Measurements from ENCODE around the gene GRIA3.

GRIA3 gene

DNA sequence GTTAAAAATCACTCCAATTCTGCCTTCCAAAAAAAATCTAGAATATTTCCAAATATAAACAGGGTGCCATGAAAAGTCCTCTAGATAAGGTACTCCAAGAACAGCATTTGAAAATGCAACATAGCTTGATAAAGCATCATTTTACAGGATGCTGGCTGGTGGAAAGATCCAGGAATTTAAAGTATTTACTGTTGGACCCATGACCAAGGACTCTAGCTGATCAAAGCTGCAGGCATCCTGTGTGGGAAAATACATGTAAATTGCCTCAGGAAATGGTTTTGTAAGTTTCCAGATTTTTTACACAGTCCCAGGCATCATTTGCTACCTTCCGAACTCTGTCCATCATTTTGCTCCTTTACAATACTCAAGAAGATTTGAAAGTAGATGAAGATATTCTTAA is 164.4 kb downstream of the GRIA3 start:
- ChIA-PET POLR2A (no interaction called here), CTCF (no interaction called here)
- H3K36me3 ChIP-seq (ENCODE audit: control insufficient read depth in 2 of 2, insufficient read depth in 1 of 2, low read length in 2 of 2), result no peaks in the 10 kb centered on the region
- no peak overlapping the region for H3K27ac ChIP-seq (ENCODE audit: extremely low read depth, low read depth, low read length)
- H3K9me3 ChIP-seq (ENCODE audit: control insufficient read depth, insufficient read depth, low read depth, low read length), result no peaks in the 10 kb centered on the region
- TF ChIP-seq, protein P1, sequence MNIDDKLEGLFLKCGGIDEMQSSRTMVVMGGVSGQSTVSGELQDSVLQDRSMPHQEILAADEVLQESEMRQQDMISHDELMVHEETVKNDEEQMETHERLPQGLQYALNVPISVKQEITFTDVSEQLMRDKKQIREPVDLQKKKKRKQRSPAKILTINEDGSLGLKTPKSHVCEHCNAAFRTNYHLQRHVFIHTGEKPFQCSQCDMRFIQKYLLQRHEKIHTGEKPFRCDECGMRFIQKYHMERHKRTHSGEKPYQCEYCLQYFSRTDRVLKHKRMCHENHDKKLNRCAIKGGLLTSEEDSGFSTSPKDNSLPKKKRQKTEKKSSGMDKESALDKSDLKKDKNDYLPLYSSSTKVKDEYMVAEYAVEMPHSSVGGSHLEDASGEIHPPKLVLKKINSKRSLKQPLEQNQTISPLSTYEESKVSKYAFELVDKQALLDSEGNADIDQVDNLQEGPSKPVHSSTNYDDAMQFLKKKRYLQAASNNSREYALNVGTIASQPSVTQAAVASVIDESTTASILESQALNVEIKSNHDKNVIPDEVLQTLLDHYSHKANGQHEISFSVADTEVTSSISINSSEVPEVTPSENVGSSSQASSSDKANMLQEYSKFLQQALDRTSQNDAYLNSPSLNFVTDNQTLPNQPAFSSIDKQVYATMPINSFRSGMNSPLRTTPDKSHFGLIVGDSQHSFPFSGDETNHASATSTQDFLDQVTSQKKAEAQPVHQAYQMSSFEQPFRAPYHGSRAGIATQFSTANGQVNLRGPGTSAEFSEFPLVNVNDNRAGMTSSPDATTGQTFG (tag by site-specific recombination; IDR thresholded peaks at IDR 0.05; ENCODE audit: borderline replicate concordance), result no peak
- TF ChIP-seq WT1 (tag by site-specific recombination; IDR thresholded peaks at IDR 0.05) (no peak), ZNF791 (tag by site-specific recombination; IDR thresholded peaks at IDR 0.05) (no peak), IKZF3 (tag by site-specific recombination; IDR thresholded peaks at IDR 0.05) (no peak), REPIN1 (tag by site-specific recombination; IDR thresholded peaks at IDR 0.05; ENCODE audit: low read depth) (no peak), HOXC10 (CRISPR knock-in tag; IDR thresholded peaks at IDR 0.05) (no peak), GFI1B (tag by site-specific recombination; IDR thresholded peaks at IDR 0.05) (no peak)
- no peaks in the 10 kb centered on the region for H3K4me1 ChIP-seq (ENCODE audit: control insufficient read depth, insufficient read depth, low read length)
- H3K4me3 ChIP-seq (ENCODE audit: low read depth, low read length), result no peak overlapping the region

DNA sequence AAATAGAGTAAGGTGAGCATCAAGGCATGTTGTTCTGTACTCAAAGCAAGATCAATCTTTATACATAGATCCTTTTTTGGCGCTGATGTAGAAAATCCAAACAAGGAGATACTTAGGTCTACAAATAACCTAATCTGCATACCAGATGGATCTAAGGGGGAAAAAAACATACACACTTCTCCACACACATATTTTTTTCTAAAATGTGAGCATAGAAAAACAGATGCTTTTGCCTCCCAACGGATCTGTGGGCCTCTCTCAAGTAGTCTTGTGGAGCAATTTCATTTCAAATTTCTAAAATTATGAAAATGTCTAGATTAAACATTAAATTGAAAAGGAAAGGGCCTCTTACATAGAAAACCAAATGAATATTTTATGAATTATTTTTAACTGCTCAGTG is 166.1 kb downstream of the GRIA3 start:
- ChIA-PET POLR2A (no interaction called here), CTCF (no interaction called here)
- H3K4me1 ChIP-seq (ENCODE audit: control insufficient read depth, insufficient read depth, low read length), result no peaks in the 10 kb centered on the region
- H3K9me3 ChIP-seq (ENCODE audit: control insufficient read depth, insufficient read depth, low read depth, low read length), result no peaks in the 10 kb centered on the region
- TF ChIP-seq ZNF544 (tag by site-specific recombination; IDR thresholded peaks at IDR 0.05) (no peak), ZNF677 (tag by site-specific recombination; IDR thresholded peaks at IDR 0.05) (no peak), KLF8 (tag by site-specific recombination; IDR thresholded peaks at IDR 0.05) (no peak), ZNF169 (tag by site-specific recombination; IDR thresholded peaks at IDR 0.05) (no peak), ZNF521 (tag by site-specific recombination; IDR thresholded peaks at IDR 0.05) (no peak), ZNF341 (tag by site-specific recombination; IDR thresholded peaks at IDR 0.05; ENCODE audit: low read depth) (no peak), ZNF843 (tag by site-specific recombination; IDR thresholded peaks at IDR 0.05) (no peak), ZNF175 (tag by site-specific recombination; IDR thresholded peaks at IDR 0.05) (no peak), KLF7 (tag by site-specific recombination; IDR thresholded peaks at IDR 0.05; ENCODE audit: borderline replicate concordance) (no peak), ZNF404 (tag by site-specific recombination; IDR thresholded peaks at IDR 0.05) (no peak), ZNF777 (tag by site-specific recombination; IDR thresholded peaks at IDR 0.05; ENCODE audit: borderline replicate concordance) (no peak)
- TF ChIP-seq, protein P2, sequence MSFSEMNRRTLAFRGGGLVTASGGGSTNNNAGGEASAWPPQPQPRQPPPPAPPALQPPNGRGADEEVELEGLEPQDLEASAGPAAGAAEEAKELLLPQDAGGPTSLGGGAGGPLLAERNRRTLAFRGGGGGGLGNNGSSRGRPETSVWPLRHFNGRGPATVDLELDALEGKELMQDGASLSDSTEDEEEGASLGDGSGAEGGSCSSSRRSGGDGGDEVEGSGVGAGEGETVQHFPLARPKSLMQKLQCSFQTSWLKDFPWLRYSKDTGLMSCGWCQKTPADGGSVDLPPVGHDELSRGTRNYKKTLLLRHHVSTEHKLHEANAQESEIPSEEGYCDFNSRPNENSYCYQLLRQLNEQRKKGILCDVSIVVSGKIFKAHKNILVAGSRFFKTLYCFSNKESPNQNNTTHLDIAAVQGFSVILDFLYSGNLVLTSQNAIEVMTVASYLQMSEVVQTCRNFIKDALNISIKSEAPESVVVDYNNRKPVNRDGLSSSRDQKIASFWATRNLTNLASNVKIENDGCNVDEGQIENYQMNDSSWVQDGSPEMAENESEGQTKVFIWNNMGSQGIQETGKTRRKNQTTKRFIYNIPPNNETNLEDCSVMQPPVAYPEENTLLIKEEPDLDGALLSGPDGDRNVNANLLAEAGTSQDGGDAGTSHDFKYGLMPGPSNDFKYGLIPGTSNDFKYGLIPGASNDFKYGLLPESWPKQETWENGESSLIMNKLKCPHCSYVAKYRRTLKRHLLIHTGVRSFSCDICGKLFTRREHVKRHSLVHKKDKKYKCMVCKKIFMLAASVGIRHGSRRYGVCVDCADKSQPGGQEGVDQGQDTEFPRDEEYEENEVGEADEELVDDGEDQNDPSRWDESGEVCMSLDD (tag by site-specific recombination; IDR thresholded peaks at IDR 0.05), result no peak
- no peaks in the 10 kb centered on the region for H3K36me3 ChIP-seq (ENCODE audit: control insufficient read depth in 2 of 2, insufficient read depth in 1 of 2, low read length in 2 of 2)
- no peak overlapping the region for H3K27ac ChIP-seq (ENCODE audit: extremely low read depth, low read depth, low read length)
- H3K4me3 ChIP-seq (ENCODE audit: low read depth, low read length), result no peak overlapping the region

DNA sequence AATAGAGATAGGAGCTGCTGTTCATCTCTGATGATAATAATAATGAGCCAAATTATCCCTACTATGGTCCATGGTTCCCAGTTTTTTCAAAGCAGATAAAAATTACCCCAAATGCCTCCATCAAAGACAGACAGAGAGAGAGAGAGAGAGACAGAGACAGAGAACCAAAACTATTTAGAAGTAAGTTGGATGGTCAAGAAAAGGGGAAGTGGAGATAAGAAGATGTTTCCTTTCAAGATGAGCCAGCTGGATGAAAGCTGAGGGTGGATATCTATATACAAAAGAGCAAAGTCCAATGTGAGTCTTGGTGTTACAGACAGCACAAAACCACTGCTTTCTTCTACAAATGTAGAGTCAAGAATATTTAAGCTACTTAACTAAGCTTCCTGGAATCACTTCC is 173.9 kb downstream of the GRIA3 start:
- Histone ChIP-seq H3K27ac (ENCODE audit: extremely low read depth, low read depth, low read length) (no peak overlapping the region), H3K4me1 (ENCODE audit: control insufficient read depth, insufficient read depth, low read length) (no peaks in the 10 kb centered on the region), H3K9me3 (ENCODE audit: control insufficient read depth, insufficient read depth, low read depth, low read length) (no peaks in the 10 kb centered on the region), H3K36me3 (ENCODE audit: control insufficient read depth in 2 of 2, insufficient read depth in 1 of 2, low read length in 2 of 2) (no peaks in the 10 kb centered on the region), H3K4me3 (ENCODE audit: low read depth, low read length) (no peak overlapping the region)
- POLR2A ChIA-PET, result no interaction called here
- CTCF ChIA-PET, result no interaction called here
- TF ChIP-seq, protein P3, sequence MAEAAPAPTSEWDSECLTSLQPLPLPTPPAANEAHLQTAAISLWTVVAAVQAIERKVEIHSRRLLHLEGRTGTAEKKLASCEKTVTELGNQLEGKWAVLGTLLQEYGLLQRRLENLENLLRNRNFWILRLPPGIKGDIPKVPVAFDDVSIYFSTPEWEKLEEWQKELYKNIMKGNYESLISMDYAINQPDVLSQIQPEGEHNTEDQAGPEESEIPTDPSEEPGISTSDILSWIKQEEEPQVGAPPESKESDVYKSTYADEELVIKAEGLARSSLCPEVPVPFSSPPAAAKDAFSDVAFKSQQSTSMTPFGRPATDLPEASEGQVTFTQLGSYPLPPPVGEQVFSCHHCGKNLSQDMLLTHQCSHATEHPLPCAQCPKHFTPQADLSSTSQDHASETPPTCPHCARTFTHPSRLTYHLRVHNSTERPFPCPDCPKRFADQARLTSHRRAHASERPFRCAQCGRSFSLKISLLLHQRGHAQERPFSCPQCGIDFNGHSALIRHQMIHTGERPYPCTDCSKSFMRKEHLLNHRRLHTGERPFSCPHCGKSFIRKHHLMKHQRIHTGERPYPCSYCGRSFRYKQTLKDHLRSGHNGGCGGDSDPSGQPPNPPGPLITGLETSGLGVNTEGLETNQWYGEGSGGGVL (tag by site-specific recombination; IDR thresholded peaks at IDR 0.05), result no peak
- TF ChIP-seq, protein P4, sequence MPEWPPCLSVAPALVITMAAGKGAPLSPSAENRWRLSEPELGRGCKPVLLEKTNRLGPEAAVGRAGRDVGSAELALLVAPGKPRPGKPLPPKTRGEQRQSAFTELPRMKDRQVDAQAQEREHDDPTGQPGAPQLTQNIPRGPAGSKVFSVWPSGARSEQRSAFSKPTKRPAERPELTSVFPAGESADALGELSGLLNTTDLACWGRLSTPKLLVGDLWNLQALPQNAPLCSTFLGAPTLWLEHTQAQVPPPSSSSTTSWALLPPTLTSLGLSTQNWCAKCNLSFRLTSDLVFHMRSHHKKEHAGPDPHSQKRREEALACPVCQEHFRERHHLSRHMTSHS (tag by site-specific recombination; IDR thresholded peaks at IDR 0.05), result no peak
- TF ChIP-seq, protein P5, sequence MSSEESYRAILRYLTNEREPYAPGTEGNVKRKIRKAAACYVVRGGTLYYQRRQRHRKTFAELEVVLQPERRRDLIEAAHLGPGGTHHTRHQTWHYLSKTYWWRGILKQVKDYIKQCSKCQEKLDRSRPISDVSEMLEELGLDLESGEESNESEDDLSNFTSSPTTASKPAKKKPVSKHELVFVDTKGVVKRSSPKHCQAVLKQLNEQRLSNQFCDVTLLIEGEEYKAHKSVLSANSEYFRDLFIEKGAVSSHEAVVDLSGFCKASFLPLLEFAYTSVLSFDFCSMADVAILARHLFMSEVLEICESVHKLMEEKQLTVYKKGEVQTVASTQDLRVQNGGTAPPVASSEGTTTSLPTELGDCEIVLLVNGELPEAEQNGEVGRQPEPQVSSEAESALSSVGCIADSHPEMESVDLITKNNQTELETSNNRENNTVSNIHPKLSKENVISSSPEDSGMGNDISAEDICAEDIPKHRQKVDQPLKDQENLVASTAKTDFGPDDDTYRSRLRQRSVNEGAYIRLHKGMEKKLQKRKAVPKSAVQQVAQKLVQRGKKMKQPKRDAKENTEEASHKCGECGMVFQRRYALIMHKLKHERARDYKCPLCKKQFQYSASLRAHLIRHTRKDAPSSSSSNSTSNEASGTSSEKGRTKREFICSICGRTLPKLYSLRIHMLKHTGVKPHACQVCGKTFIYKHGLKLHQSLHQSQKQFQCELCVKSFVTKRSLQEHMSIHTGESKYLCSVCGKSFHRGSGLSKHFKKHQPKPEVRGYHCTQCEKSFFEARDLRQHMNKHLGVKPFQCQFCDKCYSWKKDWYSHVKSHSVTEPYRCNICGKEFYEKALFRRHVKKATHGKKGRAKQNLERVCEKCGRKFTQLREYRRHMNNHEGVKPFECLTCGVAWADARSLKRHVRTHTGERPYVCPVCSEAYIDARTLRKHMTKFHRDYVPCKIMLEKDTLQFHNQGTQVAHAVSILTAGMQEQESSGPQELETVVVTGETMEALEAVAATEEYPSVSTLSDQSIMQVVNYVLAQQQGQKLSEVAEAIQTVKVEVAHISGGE (tag by site-specific recombination; conservative IDR thresholded peaks at IDR 0.05; ENCODE audit: low read depth), result no peak
- no peak for TF ChIP-seq KLF8 (tag by site-specific recombination; IDR thresholded peaks at IDR 0.05)
